Osteocyte (in vitro differentiated cells): ENCODE results near the gene BHLHA15. TPM values are rescaled to one million over a fixed set of nuclear protein-coding genes. Genes with fewer than 3 reads are reported as not detected.

Source experiments
- DNase-seq: peaks from one replicate; pipeline ENCODE4 v3.0.0; 2021; ENCODE audit warnings: mixed read lengths; ENCODE audit not compliant: unreplicated experiment; ENCODE audit errors: extremely low spot score
- H3K27ac Mint-ChIP-seq: one replicate; pipeline ENCODE4 v1.8.0; 2021; ENCODE audit warnings: mild to moderate bottlenecking, mixed read lengths; ENCODE audit not compliant: unreplicated experiment
- H3K27me3 Mint-ChIP-seq: one replicate; pipeline ENCODE4 v1.8.0; 2021; ENCODE audit warnings: mixed read lengths; ENCODE audit not compliant: unreplicated experiment
- H3K36me3 Mint-ChIP-seq: one replicate; pipeline ENCODE4 v1.8.0; 2021; ENCODE audit warnings: mixed read lengths; ENCODE audit not compliant: unreplicated experiment
- H3K4me1 Mint-ChIP-seq: one replicate; pipeline ENCODE4 v1.8.0; 2021; ENCODE audit warnings: mixed read lengths; ENCODE audit not compliant: unreplicated experiment
- H3K4me3 Mint-ChIP-seq: one replicate; pipeline ENCODE4 v1.8.0; 2021; ENCODE audit warnings: mild to moderate bottlenecking, moderate library complexity, mixed read lengths; ENCODE audit not compliant: unreplicated experiment
- H3K9me3 Mint-ChIP-seq: one replicate; pipeline ENCODE4 v1.8.0; 2021; ENCODE audit warnings: mixed read lengths; ENCODE audit not compliant: unreplicated experiment
- CTCF ChIP-seq: fragments of 200-600 bp; sonication (generic); IDR thresholded peaks from 2 replicates; pipeline ENCODE4 v1.5.0; 2021; ENCODE audit warnings: antibody characterized with exemption, mild to moderate bottlenecking, moderate library complexity
- total RNA-seq: library from RNA; stranded (reverse); gene quantifications from 2 replicates; pipeline ENCODE4 v1.2.1, GENCODE V29; 2021

BHLHA15 gene
- total RNA-seq, 1 donor from 2014 or later, result not detected

- peaks cover 3% of the 10 kb centered on the region for H3K9me3 Mint-ChIP-seq
- no peak overlapping the region for H3K4me3 Mint-ChIP-seq
- H3K4me1 Mint-ChIP-seq, result peaks cover 11% of the 10 kb centered on the region
- TF ChIP-seq CTCF, result no peak
- no peak overlapping the region for H3K27ac Mint-ChIP-seq
- H3K27me3 Mint-ChIP-seq, result no peaks in the 10 kb centered on the region
- peaks cover 34% of the 10 kb centered on the region for H3K36me3 Mint-ChIP-seq
- no peak for DNase-seq
Measured at GRCh38 chr7:98194186-98194585, 17.1 kb upstream of the BHLHA15 start.

- no peaks in the 10 kb centered on the region for H3K9me3 Mint-ChIP-seq
- no peak overlapping the region for H3K27ac Mint-ChIP-seq
- TF ChIP-seq CTCF, result no peak
- peaks cover 14% of the 10 kb centered on the region for H3K4me1 Mint-ChIP-seq
- peak; percentile 69 for DNase-seq
- H3K4me3 Mint-ChIP-seq, result no peak overlapping the region
- no peaks in the 10 kb centered on the region for H3K27me3 Mint-ChIP-seq
- peaks cover 28% of the 10 kb centered on the region for H3K36me3 Mint-ChIP-seq
Measured at GRCh38 chr7:98194672-98195457, 16.4 kb upstream of the BHLHA15 start.

DNA sequence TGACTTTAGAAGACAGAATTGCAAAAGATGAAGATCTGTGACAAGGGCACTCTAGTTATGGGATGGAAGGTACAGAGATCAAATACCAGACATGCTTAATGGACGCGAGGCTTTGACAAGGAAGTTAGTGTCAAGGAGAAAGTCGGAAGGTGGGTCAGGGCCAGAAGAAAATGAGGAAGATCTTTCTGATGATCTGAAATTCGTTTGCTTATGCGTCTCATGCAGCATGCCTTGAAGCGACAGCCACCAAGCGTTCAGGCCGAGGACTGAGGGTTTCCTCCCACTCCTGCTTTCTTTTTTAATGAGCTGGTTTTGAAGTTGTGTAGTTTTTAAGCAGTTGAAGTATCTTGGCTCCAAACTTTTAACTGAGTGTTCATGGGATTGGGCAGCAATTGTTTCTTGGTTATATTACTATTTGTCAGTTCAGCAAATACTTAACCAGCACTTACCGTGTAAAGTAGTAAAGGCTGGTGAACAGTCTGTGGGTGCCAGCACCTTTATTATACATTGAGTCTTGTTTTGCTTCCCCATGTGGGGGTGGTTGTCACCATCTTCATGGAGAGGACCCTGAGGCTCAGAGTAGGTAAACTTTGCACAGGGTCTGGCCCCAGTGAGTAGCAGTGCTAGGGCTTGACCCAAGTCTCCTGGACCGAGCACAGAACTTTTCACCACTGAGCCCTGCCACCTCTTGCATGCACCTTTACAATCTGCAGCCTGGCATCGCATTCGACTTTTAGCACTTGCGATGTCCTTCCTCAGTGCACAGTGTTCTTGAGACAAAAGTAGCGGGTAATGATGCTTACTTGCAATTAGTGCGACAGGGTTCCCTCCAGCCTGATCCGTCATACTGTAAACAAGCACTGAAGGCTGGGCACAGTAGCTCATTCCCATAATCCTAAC lies 14.3 kb upstream of the BHLHA15 start:
- peak; percentile 71 for DNase-seq
- Mint-ChIP-seq H3K9me3 (no peaks in the 10 kb centered on the region), H3K27me3 (no peaks in the 10 kb centered on the region), H3K36me3 (peaks cover 25% of the 10 kb centered on the region), H3K27ac (no peak overlapping the region), H3K4me3 (no peak overlapping the region), H3K4me1 (peaks cover 19% of the 10 kb centered on the region)
- TF ChIP-seq CTCF, result no peak

DNA sequence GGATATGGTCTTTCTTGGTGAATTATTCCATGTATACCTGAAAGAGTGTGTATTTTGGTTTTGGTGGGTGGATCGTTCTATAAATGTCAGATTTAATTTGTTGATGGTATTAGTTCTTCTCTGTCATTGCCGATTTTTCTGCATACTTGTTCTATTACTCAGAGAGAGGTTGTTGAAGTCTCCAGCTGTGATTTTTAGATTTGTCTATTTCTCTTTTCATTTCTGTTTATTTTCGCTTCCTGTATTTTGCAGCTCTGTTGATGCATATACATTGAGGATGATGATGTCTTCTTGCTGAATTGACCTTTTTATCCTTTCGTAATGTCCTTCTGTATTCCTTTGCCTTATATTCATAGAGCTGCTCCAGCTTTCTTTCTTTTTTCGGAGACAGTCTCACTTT lies 12.1 kb upstream of the BHLHA15 start:
- DNase-seq, result no peak
- no peak for TF ChIP-seq CTCF
- Mint-ChIP-seq H3K4me1 (peaks cover 20% of the 10 kb centered on the region), H3K27me3 (no peaks in the 10 kb centered on the region), H3K4me3 (no peak overlapping the region), H3K9me3 (no peaks in the 10 kb centered on the region), H3K36me3 (peaks cover 11% of the 10 kb centered on the region), H3K27ac (peak overlapping the region; percentile 61)

- Mint-ChIP-seq H3K4me1 (peaks cover 20% of the 10 kb centered on the region), H3K4me3 (no peak overlapping the region), H3K27me3 (no peaks in the 10 kb centered on the region), H3K9me3 (no peaks in the 10 kb centered on the region), H3K27ac (no peak overlapping the region), H3K36me3 (peaks cover 14% of the 10 kb centered on the region)
- no peak for DNase-seq
- TF ChIP-seq CTCF, result no peak
Measured at GRCh38 chr7:98200364-98200763, 10.9 kb upstream of the BHLHA15 start.
